Body of pancreas (tissue), 4 donors: ENCODE data around the gene ARHGDIG.

Experiments used
- CTCF ChIP-seq, 7 experiments: fragments of 450-650 bp in 4 of 7; fragments of 200-600 bp in 3 of 7; sonication (generic) in 3 of 7; IDR thresholded peaks; one replicate each; pipeline ENCODE4 v1.5.1; 2016 to 2019; ENCODE audit warnings: antibody characterized with exemption in 7 of 7
- POLR2A ChIP-seq, 3 donors: fragments of 450-650 bp; IDR thresholded peaks; one replicate each; pipeline ENCODE4 v1.6.1; 2016; ENCODE audit warnings: antibody characterized with exemption in 3 of 3, mild to moderate bottlenecking in 2 of 3

DNA sequence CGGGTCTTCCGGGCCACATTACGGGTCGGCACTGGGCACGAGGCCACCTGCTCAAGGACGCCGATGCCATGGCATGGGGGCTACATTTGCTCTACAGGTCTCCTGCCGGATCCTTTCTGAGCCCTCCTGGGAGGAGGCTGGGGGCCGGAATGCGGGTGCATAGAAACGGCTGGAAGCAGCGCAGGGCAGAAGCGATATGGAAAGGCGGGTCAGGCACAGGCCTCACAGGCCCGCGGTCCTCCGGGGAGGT, 43.7 kb downstream of the ARHGDIG start:
- TF ChIP-seq CTCF (IDR thresholded peaks at IDR 0.05) (no peak), POLR2A (IDR thresholded peaks at IDR 0.05) (no peak)
